Fibroblast of pulmonary artery (primary cell): ENCODE data around the gene NRP1.
A peak's percentile ranks its signal among the peaks of the same experiment; 100 is the strongest.

Experiments used
- DNase-seq: peaks from one replicate; pipeline ENCODE4 v3.0.0-alpha.2; 2010; ENCODE audit warnings: low read depth
- H3K4me3 ChIP-seq: replicated peaks from 2 replicates; pipeline ENCODE4 v1.5.1; 2011; ENCODE audit warnings: low read depth, mild to moderate bottlenecking, control low read depth, low read length, moderate library complexity
- CTCF ChIP-seq: IDR thresholded peaks from 2 replicates; pipeline ENCODE4 v1.5.1; 2011; ENCODE audit warnings: mild to moderate bottlenecking, control low read depth, low read length, inconsistent platforms; ENCODE audit errors: missing control alignments

NRP1 gene

GRCh38 chr10:33257439-33258080 lies 76.9 kb downstream of the NRP1 start:
- no peak for TF ChIP-seq CTCF
- no peak for DNase-seq
- no peak overlapping the region for H3K4me3 ChIP-seq

GRCh38 chr10:33256458-33256857 lies 78.0 kb downstream of the NRP1 start:
- TF ChIP-seq CTCF, result no peak
- no peak for DNase-seq
- H3K4me3 ChIP-seq, result no peak overlapping the region

GRCh38 chr10:33254556-33255160 lies 79.8 kb downstream of the NRP1 start:
- TF ChIP-seq CTCF, result no peak
- DNase-seq, result no peak
- H3K4me3 ChIP-seq, result no peak overlapping the region

GRCh38 chr10:33253411-33253810 lies 81.1 kb downstream of the NRP1 start:
- TF ChIP-seq CTCF, result no peak
- H3K4me3 ChIP-seq, result no peak overlapping the region
- DNase-seq, result no peak

GRCh38 chr10:33252794-33253203 lies 81.7 kb downstream of the NRP1 start:
- TF ChIP-seq CTCF, result no peak
- no peak overlapping the region for H3K4me3 ChIP-seq
- DNase-seq, result peak; percentile 76

- DNase-seq, result no peak
- H3K4me3 ChIP-seq, result no peak overlapping the region
- TF ChIP-seq CTCF, result no peak
These were observed 82.1 kb downstream of the NRP1 start for GRCh38 chr10:33252324-33252723.
